Prostate gland (tissue), 2 donors: ENCODE results near the gene ZNF200.
A peak's percentile ranks its signal among the peaks of the same experiment; 100 is the strongest.

ENCODE experiments used
- POLR2A ChIP-seq: fragments of 450-650 bp; IDR thresholded peaks from one replicate; pipeline ENCODE4 v1.6.1; 2016; ENCODE audit warnings: antibody characterized with exemption, mild to moderate bottlenecking
- TF ChIP-seq, protein P1 (sequence below), 4 experiments: fragments of 200-600 bp in 2 of 4; fragments of 450-650 bp in 2 of 4; sonication (generic) in 2 of 4; IDR thresholded peaks; 1 replicate in 3 of 4; 2 replicates in 1 of 4; pipeline ENCODE4 v1.5.1; 2016 to 2019; ENCODE audit warnings: antibody characterized with exemption in 4 of 4, mild to moderate bottlenecking in 2 of 4, moderate library complexity in 2 of 4

DNA sequence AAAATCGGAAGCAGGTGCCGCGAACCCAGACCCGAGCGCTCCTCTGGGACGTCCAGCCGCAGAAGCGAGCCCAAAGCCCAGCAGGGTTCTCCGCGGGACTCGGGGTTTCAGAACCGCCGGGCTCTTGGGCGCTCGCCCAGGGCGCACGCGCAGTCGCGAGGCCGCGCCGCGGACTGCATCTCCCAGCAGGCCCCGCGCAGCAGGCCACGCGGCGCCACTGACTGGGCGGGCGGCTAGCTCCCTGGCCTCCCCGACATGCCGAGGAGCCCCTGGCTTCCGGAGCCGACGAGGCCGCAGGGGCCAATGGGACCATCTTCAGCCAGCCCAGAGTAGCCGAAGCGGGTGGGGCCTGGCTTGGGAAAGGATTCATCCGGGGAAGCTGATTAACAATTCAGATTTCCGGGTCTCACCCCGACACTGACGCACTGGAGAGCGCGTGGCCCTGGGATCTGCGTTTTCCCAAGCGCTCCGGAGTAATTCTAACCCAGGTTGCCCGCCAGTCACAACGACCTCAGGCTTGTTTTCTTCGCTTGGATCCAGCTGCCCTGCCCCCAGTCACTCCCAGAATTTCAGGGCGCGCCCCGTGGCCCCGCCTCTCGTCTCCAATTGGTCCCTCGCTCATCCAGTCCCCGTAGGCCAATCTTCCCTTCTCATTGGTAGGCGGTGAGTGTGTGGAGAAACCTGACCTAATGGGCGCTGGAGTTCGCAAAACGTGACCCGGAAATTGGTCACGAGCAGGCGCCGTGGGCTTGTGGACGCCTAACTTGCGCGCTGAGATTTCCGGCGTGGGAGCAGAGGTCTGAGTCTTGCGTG, 48.0 kb upstream of the ZNF200 start, which contains the start of gene ZNF263:
- TF ChIP-seq, protein P1, sequence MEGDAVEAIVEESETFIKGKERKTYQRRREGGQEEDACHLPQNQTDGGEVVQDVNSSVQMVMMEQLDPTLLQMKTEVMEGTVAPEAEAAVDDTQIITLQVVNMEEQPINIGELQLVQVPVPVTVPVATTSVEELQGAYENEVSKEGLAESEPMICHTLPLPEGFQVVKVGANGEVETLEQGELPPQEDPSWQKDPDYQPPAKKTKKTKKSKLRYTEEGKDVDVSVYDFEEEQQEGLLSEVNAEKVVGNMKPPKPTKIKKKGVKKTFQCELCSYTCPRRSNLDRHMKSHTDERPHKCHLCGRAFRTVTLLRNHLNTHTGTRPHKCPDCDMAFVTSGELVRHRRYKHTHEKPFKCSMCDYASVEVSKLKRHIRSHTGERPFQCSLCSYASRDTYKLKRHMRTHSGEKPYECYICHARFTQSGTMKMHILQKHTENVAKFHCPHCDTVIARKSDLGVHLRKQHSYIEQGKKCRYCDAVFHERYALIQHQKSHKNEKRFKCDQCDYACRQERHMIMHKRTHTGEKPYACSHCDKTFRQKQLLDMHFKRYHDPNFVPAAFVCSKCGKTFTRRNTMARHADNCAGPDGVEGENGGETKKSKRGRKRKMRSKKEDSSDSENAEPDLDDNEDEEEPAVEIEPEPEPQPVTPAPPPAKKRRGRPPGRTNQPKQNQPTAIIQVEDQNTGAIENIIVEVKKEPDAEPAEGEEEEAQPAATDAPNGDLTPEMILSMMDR (IDR thresholded peaks at IDR 0.05): peak in 1 of 4 experiments; percentile 32
- TF ChIP-seq POLR2A: peak; percentile 49
